Adrenal gland (tissue), 5 donors: ENCODE measurements around the gene PLA2G2C.

ENCODE experiments used
- POLR2A ChIP-seq, 2 donors: fragments of 450-650 bp; IDR thresholded peaks; one replicate each; pipeline ENCODE4 v1.6.1; 2017; ENCODE audit warnings: antibody characterized with exemption in 2 of 2, mild to moderate bottlenecking in 2 of 2, moderate library complexity in 1 of 2
- TF ChIP-seq, protein P1 (sequence below), 6 experiments: fragments of 450-650 bp in 4 of 6; fragments of 200-600 bp in 2 of 6; sonication (generic) in 1 of 6; IDR thresholded peaks; 1 replicate in 5 of 6; 2 replicates in 1 of 6; pipeline versions ENCODE4 v1.5.1 to v1.8.0; 2016 to 2021; ENCODE audit warnings: antibody characterized with exemption in 6 of 6, mild to moderate bottlenecking in 2 of 6, moderate library complexity in 1 of 6
- donor health status: DM: no; HTN: no; CAD: no.

DNA sequence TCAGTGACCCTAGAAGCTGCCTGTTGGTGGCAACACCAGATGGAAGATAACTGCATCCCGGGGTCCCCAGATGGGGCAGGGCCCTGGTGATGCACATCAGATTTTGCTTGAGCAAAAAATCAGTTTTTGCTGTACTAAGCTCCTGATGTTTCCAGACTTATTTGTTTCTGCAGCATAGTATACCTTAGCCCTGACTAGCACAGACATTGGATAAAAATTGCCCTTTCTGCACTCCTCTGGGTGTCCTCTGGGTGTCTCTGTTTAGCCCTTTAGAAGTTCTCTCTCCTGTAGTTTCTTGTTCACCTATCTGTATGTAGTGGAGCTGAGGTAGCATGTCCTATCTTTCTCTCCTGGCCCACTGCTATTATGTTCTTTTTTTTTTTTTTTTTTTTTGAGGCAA is 30.3 kb upstream of the PLA2G2C start:
- no peak for TF ChIP-seq POLR2A (IDR thresholded peaks at IDR 0.05)
- TF ChIP-seq, protein P1, sequence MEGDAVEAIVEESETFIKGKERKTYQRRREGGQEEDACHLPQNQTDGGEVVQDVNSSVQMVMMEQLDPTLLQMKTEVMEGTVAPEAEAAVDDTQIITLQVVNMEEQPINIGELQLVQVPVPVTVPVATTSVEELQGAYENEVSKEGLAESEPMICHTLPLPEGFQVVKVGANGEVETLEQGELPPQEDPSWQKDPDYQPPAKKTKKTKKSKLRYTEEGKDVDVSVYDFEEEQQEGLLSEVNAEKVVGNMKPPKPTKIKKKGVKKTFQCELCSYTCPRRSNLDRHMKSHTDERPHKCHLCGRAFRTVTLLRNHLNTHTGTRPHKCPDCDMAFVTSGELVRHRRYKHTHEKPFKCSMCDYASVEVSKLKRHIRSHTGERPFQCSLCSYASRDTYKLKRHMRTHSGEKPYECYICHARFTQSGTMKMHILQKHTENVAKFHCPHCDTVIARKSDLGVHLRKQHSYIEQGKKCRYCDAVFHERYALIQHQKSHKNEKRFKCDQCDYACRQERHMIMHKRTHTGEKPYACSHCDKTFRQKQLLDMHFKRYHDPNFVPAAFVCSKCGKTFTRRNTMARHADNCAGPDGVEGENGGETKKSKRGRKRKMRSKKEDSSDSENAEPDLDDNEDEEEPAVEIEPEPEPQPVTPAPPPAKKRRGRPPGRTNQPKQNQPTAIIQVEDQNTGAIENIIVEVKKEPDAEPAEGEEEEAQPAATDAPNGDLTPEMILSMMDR (IDR thresholded peaks at IDR 0.05): peak; percentile 15 to 50 (median 40)
